Activated CD4-positive, alpha-beta T cell treated with anti-CD3 and anti-CD28 coated beads for 36 hours (primary cell): Measurements from ENCODE around the gene UPF1. TPM values are rescaled to one million over a fixed set of nuclear protein-coding genes. Genes with fewer than 3 reads are reported as not detected.

Source experiments
- ATAC-seq: fragments of 200-7000 bp; cut with Tn5 transposase; one replicate; pipeline ENCODE4 v1.10.0; 2021; ENCODE audit warnings: mild to moderate bottlenecking, moderate library complexity
- CTCF ChIA-PET: fragments of 350-600 bp; sonication (Branson Sonifier 250); formaldehyde crosslinking; loops from one replicate; lab custom pipeline; 2021; ENCODE audit warnings: antibody characterized with exemption; lab: Charles Lee
- POLR2A ChIA-PET: fragments of 350-600 bp; sonication (Branson Sonifier 250); formaldehyde crosslinking; loops from one replicate; lab custom pipeline; 2021; ENCODE audit warnings: antibody characterized with exemption, inconsistent platforms; lab: Charles Lee
- DNase-seq: peaks from one replicate; pipeline ENCODE4 v3.0.0-alpha.2; 2020
- H3K27ac Mint-ChIP-seq: one replicate; pipeline ENCODE4 v1.8.0; 2021; ENCODE audit warnings: mixed read lengths
- H3K27me3 Mint-ChIP-seq: one replicate; pipeline ENCODE4 v1.8.0; 2021; ENCODE audit warnings: mixed read lengths
- H3K36me3 Mint-ChIP-seq: one replicate; pipeline ENCODE4 v1.8.0; 2021; ENCODE audit warnings: low read depth, mixed read lengths
- H3K4me1 Mint-ChIP-seq: one replicate; pipeline ENCODE4 v1.8.0; 2021; ENCODE audit warnings: mixed read lengths
- H3K4me3 Mint-ChIP-seq: one replicate; pipeline ENCODE4 v1.8.0; 2021; ENCODE audit warnings: mild to moderate bottlenecking, moderate library complexity, mixed read lengths
- H3K9me3 Mint-ChIP-seq: one replicate; pipeline ENCODE4 v1.8.0; 2021; ENCODE audit warnings: low read depth, mixed read lengths
- intact Hi-C, 2 experiments: fragments of 100-400 bp; cut with DNase I in 1 of 2; cut with micrococcal nuclease in 1 of 2; formaldehyde crosslinking; loops; one replicate each; pipeline versions ENCODE4 v1.14.2 to v1.15.1; 2022 to 2024; cut with DNase I, micrococcal nuclease
- total RNA-seq, 2 experiments: library from RNA; stranded (reverse); gene quantifications; one replicate each; pipeline ENCODE4 v1.2.3, GENCODE V29; 2021

The UPF1 gene
- total RNA-seq, 2 experiments from 2014 or later = 72.4 to 74.0 TPM

DNA sequence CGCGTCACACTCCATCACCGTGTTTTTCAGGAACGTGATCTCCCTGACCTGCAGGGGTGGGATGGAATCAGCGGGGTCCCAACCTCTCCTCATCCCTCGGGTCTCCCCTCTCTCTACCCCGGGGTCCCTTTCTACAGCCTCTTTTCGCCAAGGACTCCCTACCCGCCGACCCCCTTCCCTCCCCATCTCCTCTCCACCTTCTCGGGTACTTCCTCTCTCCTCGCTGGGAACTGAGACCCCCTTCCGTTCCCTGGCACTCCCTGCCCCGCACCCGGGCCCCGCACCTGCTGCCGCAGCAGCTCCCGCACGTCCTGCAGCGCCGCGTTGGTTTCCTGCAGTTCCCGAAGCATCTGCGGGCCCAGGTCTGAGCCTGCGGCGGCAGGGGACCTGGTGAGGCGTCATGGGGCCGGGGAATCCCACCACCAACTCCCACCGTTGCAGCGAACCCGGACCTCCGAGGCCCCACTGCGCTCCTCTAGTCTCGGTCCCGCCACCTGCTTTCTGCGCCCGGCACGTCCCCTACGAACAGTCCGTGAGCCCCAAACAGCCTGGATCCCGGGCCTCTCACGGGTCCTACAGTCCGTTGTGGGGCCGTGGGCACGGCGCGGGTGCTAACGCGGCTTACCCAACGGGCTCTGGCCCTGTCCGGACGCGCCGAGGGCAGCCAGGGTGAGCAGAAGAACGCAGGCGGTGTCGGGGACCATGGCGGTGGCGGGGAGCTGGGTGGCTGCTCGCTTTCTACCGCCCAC lies 41.0 kb upstream of the UPF1 start, which contains the start of gene COMP:
Gene COMP (minus strand): TSS at position 740 of the 749 bp plus-strand sequence. CDS start 36 bp downstream, at position 704.
- Mint-ChIP-seq H3K9me3 (no peaks in the 10 kb centered on the region), H3K4me1 (peaks cover 28% of the 10 kb centered on the region), H3K27ac (no peak within 1 kb of the TSS), H3K27me3 (peaks cover 69% of the 10 kb centered on the region), H3K4me3 (peak within 1 kb of the TSS; percentile 6), H3K36me3 (no peaks in the 10 kb centered on the region)
- no peak for DNase-seq
- ChIA-PET POLR2A (no interaction called here), CTCF (no interaction called here)
- intact Hi-C loops = loop anchor here (1.0 to 5.0 kb wide), 3 partner anchors 52 to 193 kb away; no protein-coding TSS in a partner anchor
- ATAC-seq = no peak

DNA sequence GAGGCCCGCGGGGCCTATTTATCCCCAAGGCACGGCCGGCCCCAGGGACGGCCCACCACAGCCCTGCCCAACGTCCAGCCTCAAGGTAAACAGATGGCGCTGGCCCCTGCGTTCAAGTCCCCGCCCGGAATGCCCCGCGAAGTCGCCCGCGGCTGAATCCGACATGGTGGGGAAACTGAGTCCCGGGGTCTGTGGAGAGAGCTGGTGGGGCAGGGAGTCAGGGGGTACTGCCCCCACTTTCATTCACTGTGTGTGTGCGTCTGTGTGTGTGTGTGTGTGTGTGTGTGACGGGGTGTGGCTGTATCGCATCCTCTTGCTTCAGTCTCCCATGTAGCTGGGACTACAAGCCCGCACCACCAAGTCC lies 40.5 kb upstream of the UPF1 start:
- POLR2A ChIA-PET = interaction anchor here (0.6 kb wide), 1 partner anchor 172 kb away, joined by 3 read pairs; no protein-coding TSS in a partner anchor

DNA sequence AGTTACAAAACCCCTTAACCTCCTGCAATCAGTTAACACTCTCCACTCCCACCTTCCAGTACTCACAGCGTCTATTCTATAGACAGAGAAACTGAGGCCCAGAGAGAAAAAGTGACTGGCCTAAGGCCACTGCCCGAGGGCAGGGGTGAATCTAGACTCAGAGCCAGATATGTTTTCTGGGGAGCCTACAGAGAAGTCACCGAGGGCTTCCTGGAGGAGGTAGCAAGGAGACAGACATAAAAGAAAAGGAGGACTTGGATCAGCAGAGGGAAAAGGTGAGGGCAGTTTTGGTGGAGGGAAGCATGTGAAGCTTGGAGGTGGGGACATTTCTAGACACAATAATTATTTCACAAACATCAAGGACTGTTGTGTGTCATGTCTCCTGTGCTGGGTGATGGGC lies 39.1 kb upstream of the UPF1 start:
- ChIA-PET CTCF (no interaction called here), POLR2A (no interaction called here)
- intact Hi-C loops = loop anchor here in 1 of 2 experiments (5.0 kb wide), 2 partner anchors 50 to 195 kb away; no protein-coding TSS in a partner anchor

More for the DNA sequence above, 40.5 kb upstream of the UPF1 start:
- intact Hi-C loops = loop anchor here in 1 of 2 experiments (5.0 kb wide), 2 partner anchors 51 to 194 kb away; no protein-coding TSS in a partner anchor
- Mint-ChIP-seq H3K4me3 (no peak overlapping the region), H3K27ac (no peak overlapping the region), H3K36me3 (no peaks in the 10 kb centered on the region), H3K4me1 (peaks cover 24% of the 10 kb centered on the region), H3K9me3 (no peaks in the 10 kb centered on the region), H3K27me3 (peaks cover 66% of the 10 kb centered on the region)
- no peak for DNase-seq
- no peak for ATAC-seq
- CTCF ChIA-PET = no interaction called here

DNA sequence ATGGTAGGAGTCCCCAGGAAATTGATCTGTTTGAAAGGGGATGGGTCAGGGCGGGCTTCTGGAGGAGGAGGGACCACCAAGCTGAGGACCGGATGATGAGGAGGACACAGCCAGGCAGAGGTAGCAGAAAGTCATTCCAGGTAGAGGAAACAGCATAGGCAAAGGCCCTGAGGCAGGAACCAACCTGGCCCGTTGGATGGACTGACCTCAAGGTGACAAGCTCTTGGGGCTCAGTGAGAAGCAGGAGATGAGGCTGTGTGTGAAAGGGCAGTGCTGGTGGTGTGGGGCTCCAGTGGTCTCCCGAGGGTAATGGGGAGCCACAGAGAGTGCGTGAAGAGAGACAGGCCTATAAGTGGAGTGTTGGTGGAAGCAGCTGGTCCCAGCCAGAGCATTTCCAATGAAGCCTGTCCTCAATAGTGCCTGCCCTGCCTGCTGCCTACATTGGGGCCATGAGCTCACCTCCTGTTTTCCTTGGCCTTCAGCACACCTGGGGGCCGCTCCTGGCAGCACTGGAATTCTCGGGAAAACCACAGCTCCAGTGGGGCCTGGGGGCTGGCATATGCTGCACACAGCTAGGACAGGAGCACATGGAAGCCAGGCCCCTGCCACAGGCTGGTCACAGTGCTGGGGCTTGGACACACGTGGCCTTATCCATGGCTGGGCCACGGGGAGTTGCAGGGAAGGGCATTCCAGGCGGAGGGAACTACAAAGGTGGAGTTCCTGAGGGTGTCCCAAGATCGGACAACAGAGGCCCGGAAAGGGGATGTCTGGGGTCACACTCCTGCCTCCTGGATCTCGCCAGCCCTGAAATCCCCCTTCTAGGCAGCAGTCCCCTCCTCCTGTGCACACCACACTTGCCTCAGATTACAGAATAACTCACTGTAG lies 38.4 kb upstream of the UPF1 start:
- DNase-seq = no peak
- H3K27ac Mint-ChIP-seq = no peak overlapping the region
- intact Hi-C loops = loop anchor here in 1 of 2 experiments (5.0 kb wide), 2 partner anchors 49 to 196 kb away; no protein-coding TSS in a partner anchor
- no peaks in the 10 kb centered on the region for H3K9me3 Mint-ChIP-seq
- CTCF ChIA-PET = interaction anchor here (0.5 kb wide), 1 partner anchor 73 kb away, joined by 4 read pairs; no protein-coding TSS in a partner anchor
- no peaks in the 10 kb centered on the region for H3K36me3 Mint-ChIP-seq
- H3K27me3 Mint-ChIP-seq = peaks cover 54% of the 10 kb centered on the region
- ATAC-seq = no peak
- H3K4me1 Mint-ChIP-seq = peaks cover 16% of the 10 kb centered on the region
- POLR2A ChIA-PET = no interaction called here
- no peak overlapping the region for H3K4me3 Mint-ChIP-seq

More for the DNA sequence above, 39.1 kb upstream of the UPF1 start:
- H3K4me3 Mint-ChIP-seq = no peak overlapping the region
- no peaks in the 10 kb centered on the region for H3K36me3 Mint-ChIP-seq
- no peaks in the 10 kb centered on the region for H3K9me3 Mint-ChIP-seq
- H3K27ac Mint-ChIP-seq = no peak overlapping the region
- no peak for DNase-seq
- H3K27me3 Mint-ChIP-seq = peaks cover 58% of the 10 kb centered on the region
- no peak for ATAC-seq
- peaks cover 16% of the 10 kb centered on the region for H3K4me1 Mint-ChIP-seq

DNA sequence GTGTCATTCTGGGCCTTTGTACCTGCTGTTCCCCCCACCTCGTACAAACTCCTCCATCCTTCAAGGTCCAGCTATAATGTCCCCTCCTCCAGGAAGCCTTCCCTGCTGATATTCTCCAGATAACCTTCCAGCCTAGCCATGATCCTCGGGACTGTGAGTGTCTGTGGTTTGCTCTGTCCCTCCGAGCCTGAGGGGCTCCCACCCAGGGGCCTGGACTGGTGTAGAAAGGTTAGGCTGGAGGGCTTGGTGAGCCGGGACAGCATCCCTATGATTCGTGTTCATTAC lies 37.8 kb upstream of the UPF1 start:
- Mint-ChIP-seq H3K4me1 (peaks cover 13% of the 10 kb centered on the region), H3K27ac (no peak overlapping the region), H3K4me3 (no peak overlapping the region), H3K9me3 (no peaks in the 10 kb centered on the region), H3K36me3 (no peaks in the 10 kb centered on the region), H3K27me3 (peaks cover 50% of the 10 kb centered on the region)
- ChIA-PET POLR2A (no interaction called here), CTCF (no interaction called here)
- intact Hi-C loops = loop anchor here in 1 of 2 experiments (5.0 kb wide), 2 partner anchors 48 to 197 kb away; no protein-coding TSS in a partner anchor
- ATAC-seq (no peak), DNase-seq (no peak)

DNA sequence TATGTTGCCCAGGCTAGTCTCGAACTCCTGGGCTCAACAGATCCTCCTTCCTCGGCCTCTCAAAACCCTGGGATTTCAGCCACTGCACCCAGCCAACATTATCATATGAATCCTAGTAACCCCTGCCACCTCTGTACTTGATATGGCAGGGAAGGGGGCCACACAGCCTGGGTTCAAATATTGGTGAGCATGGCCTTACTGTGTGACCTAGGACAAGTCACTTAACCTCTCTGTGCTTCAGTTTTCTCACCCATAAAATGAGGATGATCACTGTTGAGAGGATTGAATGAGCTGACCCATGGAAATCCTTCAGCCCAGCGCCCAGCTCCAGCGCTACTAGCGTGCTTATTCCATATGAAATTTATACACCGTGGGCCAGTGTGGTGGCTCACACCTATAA lies 37.1 kb upstream of the UPF1 start:
- intact Hi-C loops = loop anchor here in 1 of 2 experiments (5.0 kb wide), 2 partner anchors 48 to 197 kb away; no protein-coding TSS in a partner anchor
- DNase-seq = no peak
- H3K27me3 Mint-ChIP-seq = peaks cover 44% of the 10 kb centered on the region
- POLR2A ChIA-PET = no interaction called here
- CTCF ChIA-PET = no interaction called here
- H3K4me3 Mint-ChIP-seq = no peak overlapping the region
- no peaks in the 10 kb centered on the region for H3K9me3 Mint-ChIP-seq
- H3K36me3 Mint-ChIP-seq = no peaks in the 10 kb centered on the region
- no peak for ATAC-seq
- H3K27ac Mint-ChIP-seq = no peak overlapping the region
- peaks cover 7% of the 10 kb centered on the region for H3K4me1 Mint-ChIP-seq

DNA sequence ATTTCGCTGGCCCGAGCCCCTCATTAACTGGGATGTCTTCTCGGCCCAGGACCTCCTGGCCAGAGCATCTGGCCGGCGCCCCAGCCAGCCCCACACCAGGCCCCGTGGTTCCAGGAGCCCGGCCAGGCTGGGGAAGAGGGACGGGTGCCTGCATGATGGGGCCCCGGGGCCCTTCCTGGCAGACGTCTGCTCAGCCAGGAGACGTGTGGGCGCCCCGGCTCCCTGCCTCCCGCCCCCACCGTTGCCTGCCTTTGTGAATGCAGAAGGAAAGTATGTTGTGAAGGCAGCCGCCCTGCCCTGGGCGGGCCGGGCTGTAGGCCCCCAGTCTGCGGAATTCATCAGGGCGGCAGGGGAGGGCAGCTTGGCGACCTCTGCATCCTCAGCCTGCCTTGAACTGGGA lies 36.2 kb upstream of the UPF1 start:
- peak; percentile 42 for ATAC-seq
- POLR2A ChIA-PET = no interaction called here
- Mint-ChIP-seq H3K27ac (no peak overlapping the region), H3K27me3 (peaks cover 38% of the 10 kb centered on the region), H3K9me3 (no peaks in the 10 kb centered on the region), H3K36me3 (no peaks in the 10 kb centered on the region), H3K4me1 (peaks cover 2% of the 10 kb centered on the region), H3K4me3 (no peak overlapping the region)
- intact Hi-C loops = no loop called here
- DNase-seq = no peak
- CTCF ChIA-PET = interaction anchor here (0.6 kb wide), 1 partner anchor 274 kb away, joined by 3 read pairs; no protein-coding TSS in a partner anchor

DNA sequence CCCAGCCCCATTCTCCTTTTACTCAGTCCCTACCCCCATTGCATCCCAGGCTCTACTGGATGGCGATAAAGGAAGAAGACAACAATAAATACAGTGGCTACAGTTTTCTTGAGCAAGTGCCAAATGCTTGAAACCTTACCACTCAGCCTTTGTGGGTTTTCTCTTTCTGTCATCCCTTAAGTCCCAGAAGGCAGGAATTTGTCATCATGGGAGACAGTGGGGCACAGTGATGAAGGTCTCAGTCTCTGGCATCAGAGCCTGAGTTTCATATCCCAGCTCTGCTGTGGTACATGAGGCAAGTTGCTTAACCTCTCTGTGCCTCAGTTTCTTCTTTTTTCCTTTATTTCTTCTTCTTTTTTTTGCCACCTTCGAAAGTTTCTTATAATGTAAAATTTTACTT lies 35.5 kb upstream of the UPF1 start:
- H3K9me3 Mint-ChIP-seq = no peaks in the 10 kb centered on the region
- no peaks in the 10 kb centered on the region for H3K36me3 Mint-ChIP-seq
- ChIA-PET CTCF (no interaction called here), POLR2A (no interaction called here)
- no peak overlapping the region for H3K4me3 Mint-ChIP-seq
- intact Hi-C loops = no loop called here
- H3K27me3 Mint-ChIP-seq = peaks cover 35% of the 10 kb centered on the region
- no peak for DNase-seq
- peaks cover 2% of the 10 kb centered on the region for H3K4me1 Mint-ChIP-seq
- no peak overlapping the region for H3K27ac Mint-ChIP-seq
- peak; percentile 77 for ATAC-seq

DNA sequence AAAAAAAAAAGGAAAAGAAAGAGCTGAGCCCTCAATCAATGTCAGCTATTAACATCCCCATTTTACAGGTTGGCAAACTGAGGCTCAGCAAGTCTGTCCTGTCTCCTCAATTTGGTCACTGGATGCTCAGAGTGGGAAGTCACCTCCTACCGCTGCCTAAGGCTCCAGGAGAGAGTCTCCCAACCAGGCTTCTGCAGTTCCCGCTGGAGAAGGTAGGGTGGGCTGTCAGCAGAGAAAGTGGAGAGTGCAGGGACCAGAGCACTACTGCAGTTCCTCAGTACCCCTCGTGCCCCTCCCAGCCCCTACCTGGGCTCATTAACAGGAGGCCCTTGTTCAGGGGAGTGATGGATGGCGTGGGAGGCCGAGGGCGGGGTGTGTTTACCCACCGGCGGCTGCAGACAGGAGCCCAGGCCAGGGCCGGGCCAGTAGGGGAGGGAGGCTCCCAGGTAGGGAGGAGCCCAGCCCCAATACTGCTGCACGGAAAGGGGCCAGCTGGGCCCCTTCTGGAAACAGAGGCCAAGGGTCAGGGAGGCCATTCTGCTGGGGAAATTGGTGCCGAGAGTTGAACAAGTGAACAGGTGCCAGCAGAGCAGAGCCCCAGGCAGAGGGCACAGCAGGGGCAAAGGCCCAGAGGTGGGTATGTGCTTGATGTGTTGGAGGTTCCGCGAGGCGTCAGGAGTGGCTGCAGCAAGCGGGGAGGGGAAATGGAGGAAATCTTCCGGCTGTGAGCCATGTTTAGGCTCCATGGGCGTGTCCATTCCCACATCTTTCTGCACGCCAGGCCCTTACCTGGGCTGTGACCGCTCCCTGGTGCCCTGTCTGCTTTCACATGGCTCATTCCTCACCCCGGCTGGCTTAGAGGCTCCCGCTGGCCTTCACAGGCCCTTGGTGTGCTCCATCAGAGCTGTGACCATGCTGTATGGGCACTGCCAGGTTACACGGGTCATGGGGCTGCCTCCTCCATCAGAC lies 33.1 kb upstream of the UPF1 start:
- no peak for DNase-seq
- Mint-ChIP-seq H3K9me3 (no peaks in the 10 kb centered on the region), H3K27ac (no peak overlapping the region), H3K4me3 (no peak overlapping the region), H3K27me3 (peaks cover 17% of the 10 kb centered on the region), H3K4me1 (peaks cover 2% of the 10 kb centered on the region), H3K36me3 (no peaks in the 10 kb centered on the region)
- CTCF ChIA-PET = interaction anchor here (0.8 kb wide), 1 partner anchor 529 kb away, joined by 3 read pairs; no protein-coding TSS in a partner anchor
- no peak for ATAC-seq
- POLR2A ChIA-PET = interaction anchor here (0.6 kb wide), 1 partner anchor 312 kb away, joined by 3 read pairs; no protein-coding TSS in a partner anchor
- intact Hi-C loops = no loop called here

DNA sequence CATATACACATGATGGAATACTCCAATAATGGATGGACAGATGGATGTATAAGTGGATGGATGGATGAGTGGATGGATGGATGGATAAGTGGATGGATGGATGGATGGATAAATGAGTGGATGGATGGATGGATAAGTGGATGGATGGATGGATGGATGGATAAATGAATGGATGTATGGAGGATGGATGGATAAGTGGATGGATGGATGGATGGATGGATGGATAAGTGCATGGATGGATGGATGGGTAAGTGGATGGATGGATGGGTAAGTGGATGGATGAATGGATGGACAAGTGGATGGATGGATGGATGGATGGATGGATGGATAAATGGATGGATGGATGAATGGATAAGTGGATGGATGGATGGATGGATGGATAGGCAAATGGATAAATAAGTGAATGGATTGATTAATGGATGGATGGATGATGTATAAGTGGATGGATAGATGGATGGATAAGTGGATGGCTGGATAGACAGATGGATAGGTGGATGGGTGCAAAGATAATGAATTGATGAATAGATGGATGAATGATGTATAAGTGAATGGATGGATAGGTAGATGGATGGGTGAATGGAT lies 32.3 kb upstream of the UPF1 start:
- Mint-ChIP-seq H3K27me3 (peaks cover 14% of the 10 kb centered on the region), H3K36me3 (no peaks in the 10 kb centered on the region), H3K4me1 (peaks cover 2% of the 10 kb centered on the region), H3K9me3 (no peaks in the 10 kb centered on the region), H3K4me3 (no peak overlapping the region), H3K27ac (no peak overlapping the region)
- ATAC-seq (no peak), DNase-seq (no peak)
- intact Hi-C loops = no loop called here
- POLR2A ChIA-PET = no interaction called here
- CTCF ChIA-PET = no interaction called here
